Kidney (tissue), 14 donors: ENCODE measurements around the gene HRCT1. TPM values are rescaled to one million over a fixed set of nuclear protein-coding genes. Genes with fewer than 3 reads are reported as not detected.
A peak's percentile ranks its signal among the peaks of the same experiment; 100 is the strongest.

Experiments used
- DNase-seq, 5 donors: peaks; one replicate each; pipeline ENCODE4 v3.0.0-alpha.2; 2013 to 2020
- FAIRE-seq: peaks from 2 replicates; lab custom pipeline; 2012; peaks lifted over from hg19 to GRCh38; lab: Jason Lieb, UNC
- H3K27ac ChIP-seq, 2 donors: one replicate each; pipeline ENCODE4 v1.7.0; 2013; ENCODE audit warnings: low read depth in 2 of 2, low read length in 2 of 2, inconsistent platforms in 1 of 2
- H3K27me3 ChIP-seq: one replicate; pipeline ENCODE4 v1.7.1; 2013; ENCODE audit warnings: low read length, inconsistent platforms; ENCODE audit not compliant: control insufficient read depth, insufficient read depth
- H3K36me3 ChIP-seq, 3 donors: one replicate each; pipeline versions ENCODE4 v1.7.0 to v1.7.1; 2013; ENCODE audit warnings: low read length in 3 of 3, control low read depth in 1 of 3, inconsistent platforms in 1 of 3; ENCODE audit not compliant: insufficient read depth in 3 of 3, control insufficient read depth in 2 of 3
- H3K4me1 ChIP-seq, 3 donors: one replicate each; pipeline versions ENCODE4 v1.7.0 to v1.7.1; 2013; ENCODE audit warnings: low read length in 3 of 3, inconsistent platforms in 1 of 3, low read depth in 1 of 3; ENCODE audit not compliant: control insufficient read depth in 2 of 3, insufficient read depth in 2 of 3
- H3K4me3 ChIP-seq, 3 donors: one replicate each; pipeline versions ENCODE4 v1.7.0 to v1.8.1; 2013; ENCODE audit warnings: low read length in 3 of 3, control low read depth in 1 of 3, inconsistent platforms in 1 of 3
- H3K9ac ChIP-seq, 3 donors: one replicate each; pipeline versions ENCODE4 v1.7.0 to v1.7.1; 2013; ENCODE audit warnings: low read length in 3 of 3, control low read depth in 1 of 3, inconsistent platforms in 1 of 3
- H3K9me3 ChIP-seq, 3 donors: one replicate each; pipeline versions ENCODE4 v1.7.0 to v1.7.1; 2013; ENCODE audit warnings: low read length in 3 of 3, control low read depth in 1 of 3, inconsistent platforms in 1 of 3; ENCODE audit not compliant: control insufficient read depth in 2 of 3, insufficient read depth in 1 of 3
- intact Hi-C: fragments of 100-400 bp; cut with DNase I; formaldehyde crosslinking; loops from one replicate; pipeline ENCODE4 v1.11.1; 2022
- polyA plus RNA-seq: library from polyadenylated mRNA; stranded (reverse); fragments of 350-450 nt; fragmentation: Illumina TruSeq; extraction: RNeasy Lipid Tissue Mini Kit (QIAGEN cat#74804); gene quantifications from one replicate; pipeline ENCODE4 v1.2.3, GENCODE V29; 2014; ENCODE audit warnings: low read depth, low replicate concordance; ENCODE audit not compliant: insufficient read depth
- total RNA-seq: library from RNA; stranded (reverse); fragmentation: NEBNext Ultra II Directional; extraction: Animal tissue kit (Norgen Biotek cat#: 25700); gene quantifications from one replicate; pipeline ENCODE4 v1.2.1, GENCODE V29; 2021
- TF ChIP-seq, protein P1 (sequence below): IDR thresholded peaks from 3 replicates; pipeline ENCODE4 v1.5.1; 2012; ENCODE audit warnings: mild to moderate bottlenecking, moderate library complexity, borderline replicate concordance; ENCODE audit not compliant: insufficient read depth; ENCODE audit errors: extremely low read depth
- donor health status: control.
- donor health status: control.
- donor health status: control.
- donor health status: control.
- donor health status: control.
- donor health status: DM: yes; HTN: yes; CAD: no.
- donor health status: Normal renal cell carcinoma (clear cell type).

The HRCT1 gene
- total and polyA plus RNA-seq, 2 donors from 2014 or later = 13.3 to 51.2 TPM

DNA sequence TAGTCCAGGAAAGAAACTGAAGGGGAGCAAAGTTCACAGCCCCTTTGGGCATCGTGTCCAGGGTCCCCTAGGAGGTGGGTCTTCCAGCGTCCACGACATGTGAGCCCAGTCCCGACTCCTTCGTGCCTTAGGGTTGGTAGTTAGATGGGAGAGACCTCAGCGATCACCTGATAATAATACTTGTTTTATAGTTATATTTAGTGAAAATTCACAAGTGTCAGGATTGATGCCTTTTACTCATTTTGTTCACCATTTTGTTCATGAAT lies 23.4 kb downstream of the HRCT1 start:
- Histone ChIP-seq H3K9me3 (no peaks in the 10 kb centered on the region), H3K4me3 (no peak overlapping the region), H3K36me3 (no peaks in the 10 kb centered on the region), H3K9ac (no peak overlapping the region), H3K27me3 (no peaks in the 10 kb centered on the region), H3K4me1 (peaks cover 0 to 10% (median under 1%) of the 10 kb centered on the region in 3 donors), H3K27ac (peak overlapping the region in 1 of 2 donors; percentile 84)
- intact Hi-C loops = no loop called here
- no peak for FAIRE-seq
- DNase-seq = no peak
- TF ChIP-seq, protein P1, sequence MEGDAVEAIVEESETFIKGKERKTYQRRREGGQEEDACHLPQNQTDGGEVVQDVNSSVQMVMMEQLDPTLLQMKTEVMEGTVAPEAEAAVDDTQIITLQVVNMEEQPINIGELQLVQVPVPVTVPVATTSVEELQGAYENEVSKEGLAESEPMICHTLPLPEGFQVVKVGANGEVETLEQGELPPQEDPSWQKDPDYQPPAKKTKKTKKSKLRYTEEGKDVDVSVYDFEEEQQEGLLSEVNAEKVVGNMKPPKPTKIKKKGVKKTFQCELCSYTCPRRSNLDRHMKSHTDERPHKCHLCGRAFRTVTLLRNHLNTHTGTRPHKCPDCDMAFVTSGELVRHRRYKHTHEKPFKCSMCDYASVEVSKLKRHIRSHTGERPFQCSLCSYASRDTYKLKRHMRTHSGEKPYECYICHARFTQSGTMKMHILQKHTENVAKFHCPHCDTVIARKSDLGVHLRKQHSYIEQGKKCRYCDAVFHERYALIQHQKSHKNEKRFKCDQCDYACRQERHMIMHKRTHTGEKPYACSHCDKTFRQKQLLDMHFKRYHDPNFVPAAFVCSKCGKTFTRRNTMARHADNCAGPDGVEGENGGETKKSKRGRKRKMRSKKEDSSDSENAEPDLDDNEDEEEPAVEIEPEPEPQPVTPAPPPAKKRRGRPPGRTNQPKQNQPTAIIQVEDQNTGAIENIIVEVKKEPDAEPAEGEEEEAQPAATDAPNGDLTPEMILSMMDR = no peak

DNA sequence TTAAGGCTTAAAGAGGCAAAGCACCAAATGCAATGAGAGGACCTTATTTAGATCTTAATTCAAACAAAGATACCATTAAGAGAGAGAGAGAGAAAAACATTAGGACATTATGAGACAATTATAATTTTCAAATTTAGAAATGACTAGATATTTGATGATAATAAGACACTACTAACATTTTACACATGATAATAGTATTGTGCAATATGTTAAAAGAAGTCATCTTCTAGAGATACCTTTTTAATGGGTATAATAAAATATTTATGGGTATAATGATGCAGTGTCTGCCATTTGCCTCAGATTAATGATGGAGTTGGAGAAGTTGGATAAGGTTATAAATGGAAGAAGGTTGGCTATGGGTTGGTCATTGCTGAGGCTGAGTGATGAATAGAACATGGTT lies 24.5 kb downstream of the HRCT1 start:
- Histone ChIP-seq H3K36me3 (no peaks in the 10 kb centered on the region), H3K4me3 (no peak overlapping the region), H3K9me3 (no peaks in the 10 kb centered on the region), H3K9ac (no peak overlapping the region), H3K27ac (no peak overlapping the region), H3K27me3 (no peaks in the 10 kb centered on the region), H3K4me1 (peaks cover 0 to 6% (median 0%) of the 10 kb centered on the region in 3 donors)
- no peak for FAIRE-seq
- DNase-seq = no peak
- TF ChIP-seq, protein P1 = no peak
- intact Hi-C loops = no loop called here

DNA sequence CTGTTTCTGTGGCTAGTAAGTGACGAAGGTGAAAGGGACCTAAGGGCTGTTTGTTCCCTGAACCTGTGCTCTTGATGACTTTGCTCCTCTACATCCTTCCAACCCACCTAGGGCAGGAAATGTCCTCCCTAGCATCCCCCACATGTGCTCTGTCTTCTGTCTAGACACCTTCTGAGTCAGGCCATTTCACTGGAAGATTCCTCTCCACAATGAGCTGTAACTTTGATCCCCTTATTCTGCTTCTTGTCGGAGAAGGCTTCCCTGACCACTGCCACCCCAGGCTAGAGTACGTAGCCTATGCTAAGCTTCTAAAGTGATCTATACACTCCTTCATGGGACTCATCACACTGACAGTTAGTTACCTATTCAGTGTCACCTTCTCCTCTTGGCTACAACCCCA lies 25.0 kb downstream of the HRCT1 start:
- Histone ChIP-seq H3K27me3 (no peaks in the 10 kb centered on the region), H3K4me1 (peaks cover 0 to 6% (median 0%) of the 10 kb centered on the region in 3 donors), H3K4me3 (no peak overlapping the region), H3K36me3 (no peaks in the 10 kb centered on the region), H3K9me3 (no peaks in the 10 kb centered on the region), H3K27ac (no peak overlapping the region), H3K9ac (no peak overlapping the region)
- TF ChIP-seq, protein P1 = no peak
- intact Hi-C loops = no loop called here
- DNase-seq = no peak
- no peak for FAIRE-seq

DNA sequence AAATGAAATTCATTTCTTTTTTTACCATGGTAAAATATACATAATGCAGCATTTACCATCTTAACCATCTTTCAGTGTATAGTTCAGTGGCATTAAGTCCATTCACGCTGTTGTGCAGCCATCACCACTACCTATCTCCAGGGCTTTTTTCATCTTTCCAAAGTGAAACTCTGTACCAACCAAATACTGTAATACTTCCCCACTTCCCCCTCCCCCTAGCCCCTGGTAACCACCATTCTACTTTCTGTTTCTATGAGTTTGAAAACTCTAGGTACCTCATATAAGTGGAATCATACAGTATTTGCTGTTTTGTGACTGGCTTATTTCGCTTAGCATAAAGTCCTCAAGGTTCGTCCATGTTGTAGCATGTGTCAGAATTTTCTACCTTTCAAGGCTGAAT lies 26.7 kb downstream of the HRCT1 start:
- H3K9ac ChIP-seq = no peak overlapping the region
- H3K36me3 ChIP-seq = no peaks in the 10 kb centered on the region
- H3K27ac ChIP-seq = no peak overlapping the region
- intact Hi-C loops = no loop called here
- H3K27me3 ChIP-seq = no peaks in the 10 kb centered on the region
- H3K4me1 ChIP-seq = peaks cover 0 to 6% (median 0%) of the 10 kb centered on the region in 3 donors
- TF ChIP-seq, protein P1 = no peak
- H3K9me3 ChIP-seq = no peaks in the 10 kb centered on the region
- no peak overlapping the region for H3K4me3 ChIP-seq
- DNase-seq (no peak), FAIRE-seq (no peak)
